K562 (cell line): ENCODE data around the gene NFIB. TPM values are rescaled to one million over a fixed set of nuclear protein-coding genes. Genes with fewer than 3 reads are reported as not detected.

Experiments used
- ATAC-seq: fragments of 200-7000 bp; cut with Tn5 transposase; 3 replicates; pipeline ENCODE4 v1.9.1; 2020; ENCODE audit warnings: moderate library complexity
- BruUV-seq: library from RNA; stranded (reverse); fragments of 400-500 nt; replicated peaks from 2 replicates; lab custom pipeline; 2021; lab: Mats Ljungman, UMichigan
- CTCF ChIA-PET: fragments of 300-600 bp; formaldehyde crosslinking; extraction: SDS; loops from one replicate; lab custom pipeline; 2021; ENCODE audit warnings: low intra/inter-chr PET ratio; lab: Yijun Ruan, JAX
- POLR2A ChIA-PET: fragments of 300-600, 350-650 bp; sonication (Branson Sonifier 250); formaldehyde crosslinking; extraction: SDS; loops from one replicate; lab custom pipeline; 2021; ENCODE audit warnings: antibody characterized with exemption, inconsistent platforms; lab: Yijun Ruan, JAX
- DNase-seq, 4 experiments: peaks; one replicate each; pipeline versions ENCODE4 v3.0.0 to v3.0.0-alpha.2; 2011 to 2018; ENCODE audit warnings: low spot score in 3 of 4, mixed read lengths in 3 of 4; ENCODE audit errors: extremely low read depth in 1 of 4
- FAIRE-seq: peaks from 2 replicates; lab custom pipeline; 2011; peaks lifted over from hg19 to GRCh38; lab: Jason Lieb, UNC
- H2AFZ ChIP-seq: 2 replicates; pipeline ENCODE4 v1.6.0; 2011; ENCODE audit warnings: low read depth, low read length, control low read depth, inconsistent platforms
- H3K27ac ChIP-seq: fragments of 200-600 bp; 3 replicates; pipeline ENCODE4 v1.8.0; 2011; ENCODE audit warnings: low read depth, mild to moderate bottlenecking, control low read depth, inconsistent platforms, low read length, moderate library complexity, mixed read lengths; ENCODE audit errors: extremely low read depth
- H3K27me3 ChIP-seq, 2 experiments: fragments of 300-600 bp in 1 of 2; 2 replicates in 1 of 2; 3 replicates in 1 of 2; pipeline versions ENCODE4 v1.6.0 to v1.8.0; 2011; ENCODE audit warnings: inconsistent platforms in 2 of 2, low read length in 2 of 2, mild to moderate bottlenecking in 1 of 2, mixed read lengths in 1 of 2, moderate library complexity in 1 of 2; ENCODE audit not compliant: control insufficient read depth in 2 of 2, insufficient read depth in 2 of 2
- H3K36me3 ChIP-seq: fragments of 300-600 bp; 3 replicates; pipeline ENCODE4 v1.8.0; 2011; ENCODE audit warnings: mild to moderate bottlenecking, low read length, inconsistent platforms; ENCODE audit not compliant: control insufficient read depth, insufficient read depth
- H3K4me1 ChIP-seq, 2 experiments: fragments of 200-600 bp in 1 of 2; replicated peaks in 1 of 2; 2 replicates in 1 of 2; 3 replicates in 1 of 2; pipeline versions ENCODE4 v1.5.1 to v1.8.0; 2011; ENCODE audit warnings: inconsistent platforms in 2 of 2, low read length in 2 of 2, mild to moderate bottlenecking in 1 of 2, mixed read lengths in 1 of 2, moderate library complexity in 1 of 2; ENCODE audit not compliant: control insufficient read depth in 2 of 2, insufficient read depth in 2 of 2
- H3K4me2 ChIP-seq: 2 replicates; pipeline ENCODE4 v1.6.1; 2011; ENCODE audit warnings: low read length, control low read depth, inconsistent platforms, mixed read lengths; ENCODE audit not compliant: insufficient read depth
- H3K4me3 ChIP-seq: fragments of 200-600 bp; sonication (generic), shearing (Covaris generic); 2 replicates; pipeline ENCODE4 v1.5.1; 2016; ENCODE audit warnings: control low read depth, inconsistent platforms
- H3K79me2 ChIP-seq: fragments of 200-600 bp; 3 replicates; pipeline ENCODE4 v1.8.0; 2011; ENCODE audit warnings: low read length, inconsistent platforms; ENCODE audit not compliant: control insufficient read depth, insufficient read depth
- H3K9ac ChIP-seq, 2 experiments: 2 replicates each; pipeline versions ENCODE4 v1.6.0 to v1.6.1; 2011; ENCODE audit warnings: low read depth in 2 of 2, low read length in 2 of 2, control low read depth in 1 of 2, inconsistent platforms in 1 of 2, mild to moderate bottlenecking in 1 of 2, mixed read lengths in 1 of 2; ENCODE audit not compliant: insufficient read depth in 1 of 2
- H3K9me1 ChIP-seq: one replicate; pipeline ENCODE4 v1.6.0; 2011; ENCODE audit warnings: inconsistent platforms, mild to moderate bottlenecking, low read length, moderate library complexity; ENCODE audit not compliant: control insufficient read depth, insufficient read depth
- H3K9me3 ChIP-seq: replicated peaks from 2 replicates; pipeline ENCODE4 v1.5.1; 2011; ENCODE audit warnings: low read depth, low read length, inconsistent platforms; ENCODE audit not compliant: control insufficient read depth, insufficient read depth
- H4K20me1 ChIP-seq: replicated peaks from 2 replicates; pipeline ENCODE4 v1.6.1; 2011; ENCODE audit warnings: low read length, inconsistent platforms, mixed read lengths; ENCODE audit not compliant: control insufficient read depth, insufficient read depth
- CBFA2T3 ChIP-seq: fragments of 450-650 bp; IDR thresholded peaks from 2 replicates; pipeline ENCODE4 v1.6.1; 2017
- CBFB ChIP-seq: sonication (generic); formaldehyde crosslinking; IDR thresholded peaks from 2 replicates; pipeline ENCODE4 v1.4.0; 2020; ENCODE audit warnings: mild to moderate bottlenecking, missing genetic modification reagents
- CCNT2 ChIP-seq: IDR thresholded peaks from 2 replicates; pipeline ENCODE4 v1.6.1; 2011; ENCODE audit warnings: borderline replicate concordance, low read depth, mild to moderate bottlenecking, moderate library complexity, mixed read lengths, low read length; ENCODE audit not compliant: insufficient read length; ENCODE audit errors: extremely low read depth
- ESRRA ChIP-seq: fragments of 450-650 bp; IDR thresholded peaks from 2 replicates; pipeline ENCODE4 v1.6.1; 2014; ENCODE audit warnings: low read depth, mild to moderate bottlenecking, moderate library complexity, borderline replicate concordance
- GABPB2 ChIP-seq: fragments of 250-450 bp; sonication (Bioruptor Pico); conservative IDR thresholded peaks from 2 replicates; pipeline ENCODE4 v1.5.1; 2021; ENCODE audit warnings: mild to moderate bottlenecking
- GTF2F1 ChIP-seq: IDR thresholded peaks from 2 replicates; pipeline ENCODE4 v1.6.1; 2011; ENCODE audit warnings: low read depth, low read length, improper control_type of control experiment
- MCM5 ChIP-seq: fragments of 450-650 bp; IDR thresholded peaks from 2 replicates; pipeline ENCODE4 v1.6.1; 2016; ENCODE audit warnings: low read depth
- PML ChIP-seq: IDR thresholded peaks from 2 replicates; pipeline ENCODE4 v1.6.1; 2012; ENCODE audit warnings: low read length, inconsistent platforms
- ZNF551 ChIP-seq: fragments of 250-450 bp; sonication (Bioruptor Pico); IDR thresholded peaks from 2 replicates; pipeline ENCODE4 v1.5.0; 2021; ENCODE audit warnings: mild to moderate bottlenecking, moderate library complexity
- ZNF586 ChIP-seq: fragments of 450-650 bp; formaldehyde crosslinking; conservative IDR thresholded peaks from 2 replicates; pipeline ENCODE4 v1.4.0; 2020; ENCODE audit warnings: mild to moderate bottlenecking, moderate library complexity
- ZNF589 ChIP-seq: fragments of 200-800 bp; sonication (Bioruptor generic); IDR thresholded peaks from 2 replicates; pipeline ENCODE4 v1.6.1; 2016; ENCODE audit warnings: low read depth, missing genetic modification characterization, missing compliant biosample characterization
- WGBS: fragments of 100-300 bp; shearing (Covaris generic); methylation state at CpG from one replicate; pipeline ENCODE4 v1.1.6; 2016; ENCODE audit warnings: low coverage, mixed read lengths; ENCODE audit not compliant: insufficient coverage; ENCODE audit errors: missing lambda C conversion rate; 5-methylcytosine and 5-hydroxymethylcytosine counted together
- in situ Hi-C: fragments of 300-500 bp; cut with MboI; formaldehyde crosslinking; loops from 4 replicates; pipeline ENCODE4 v1.15.0; 2018; ENCODE audit warnings: inconsistent platforms, mixed read lengths
- intact Hi-C: fragments of 100-400 bp; cut with micrococcal nuclease; formaldehyde crosslinking; loops from 2 replicates; pipeline ENCODE4 v1.14.2; 2022
- polyA plus RNA-seq, 8 experiments: library from polyadenylated mRNA; depleted of rRNA in 4 of 8; stranded (reverse) in 5 of 8; unstranded in 3 of 8; fragments of >200 nt; fragmentation: Nextera tagmentation in 2 of 8; fragmentation: Illumina TruSeq in 1 of 8; extraction: Ambion mirVana in 2 of 8; extraction: Trizol in 1 of 8; gene quantifications; 2 replicates each; pipeline versions ENCODE4 v1.2.1 to v1.2.3, GENCODE V29; 2011 to 2014; ENCODE audit warnings: inconsistent platforms in 1 of 8, missing spikeins in 1 of 8
- total RNA-seq, 7 experiments: library from RNA; depleted of rRNA in 6 of 7; stranded (reverse); fragments of >200 nt in 6 of 7; fragmentation: Illumina TruSeq in 2 of 7; extraction: Trizol in 2 of 7; gene quantifications; 2 replicates each; pipeline versions ENCODE4 v1.2.1 to v1.2.3, GENCODE V29; 2011 to 2021; ENCODE audit warnings: low replicate concordance in 1 of 7
- TF ChIP-seq, protein P1 (sequence below): fragments of 250-450 bp; sonication (Bioruptor Pico); IDR thresholded peaks from 2 replicates; pipeline ENCODE4 v1.5.0; 2021
- TF ChIP-seq, protein P2 (sequence below): fragments of 450-650 bp; IDR thresholded peaks from 2 replicates; pipeline ENCODE4 v1.6.1; 2017; ENCODE audit warnings: antibody characterized with exemption, mild to moderate bottlenecking
- TF ChIP-seq, protein P3 (sequence below): fragments of 200-800 bp; sonication (Bioruptor generic); IDR thresholded peaks from 2 replicates; pipeline ENCODE4 v1.6.1; 2017; ENCODE audit warnings: missing genetic modification characterization, missing compliant biosample characterization
- TF ChIP-seq, protein P4 (sequence below): fragments of 450-650 bp; IDR thresholded peaks from 2 replicates; pipeline ENCODE4 v1.6.1; 2016; ENCODE audit warnings: low read depth, mild to moderate bottlenecking, moderate library complexity

NFIB gene
- total and polyA plus RNA-seq, 9 of the 15 experiments (the other 6 are each of a cell fraction or from before 2014, with no cell fraction given) = 1.2 to 3.3 (median 1.9) TPM

DNA sequence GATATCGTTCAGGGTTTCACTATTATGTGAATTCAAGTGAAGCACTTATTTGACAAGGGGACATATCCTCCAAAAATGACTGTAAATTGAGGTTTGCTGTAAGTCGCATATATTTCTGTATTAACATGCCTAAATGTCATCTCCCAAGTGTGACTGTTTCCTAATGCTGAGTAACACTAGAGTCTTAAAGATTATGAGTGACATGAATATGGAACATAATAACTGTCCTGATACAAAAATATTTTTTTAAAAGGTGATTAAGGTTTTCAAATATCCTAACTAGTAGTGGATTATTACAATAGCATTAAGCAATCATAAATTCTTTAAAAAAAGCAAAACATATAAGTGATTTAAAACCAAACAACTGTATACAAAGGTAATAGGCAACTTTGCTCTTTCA lies 3.6 kb downstream of the NFIB start (continued):
- TF ChIP-seq MCM5 (no peak), ZNF589 (no peak)
- TF ChIP-seq, all 486 proteins: peak for 0

DNA sequence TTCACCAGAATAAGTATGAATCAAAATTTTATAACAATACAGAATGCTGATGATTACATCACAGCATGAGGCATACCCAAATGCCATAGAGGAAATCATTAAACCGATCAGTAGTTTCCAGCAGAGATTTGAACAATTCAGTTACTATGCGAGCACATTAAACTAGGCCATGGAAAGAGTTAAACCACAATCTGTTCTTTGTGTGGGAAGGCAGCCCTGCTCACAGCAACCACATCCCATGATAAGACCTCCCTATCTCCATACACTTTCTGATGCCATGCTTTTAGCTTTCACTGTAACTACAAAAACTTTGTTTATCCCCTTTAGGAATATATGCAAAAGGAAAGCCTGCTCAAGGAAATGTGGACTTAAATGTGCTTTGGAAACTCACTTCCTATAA lies 4.5 kb downstream of the NFIB start:
- in situ Hi-C loops (no loop called here), intact Hi-C loops (no loop called here)
- no peak overlapping the region for H3K4me2 ChIP-seq
- peaks cover 3 to 11% of the 10 kb centered on the region in 2 experiments; a peak in 4 of 5 replicates for H3K4me1 ChIP-seq
- BruUV-seq = no TSS peak
- H3K27me3 ChIP-seq = 0 out of 5 replicates have a peak, but pooled peaks cover 0 to 6% of the 10 kb centered on the region in 2 experiments
- FAIRE-seq (no peak), DNase-seq (no peak), ATAC-seq (peak; percentile 28; the same call in 1 of the 3 replicates)
- H2AFZ ChIP-seq = no peak overlapping the region
- no peaks in the 10 kb centered on the region for H4K20me1 ChIP-seq
- no peak overlapping the region for H3K9ac ChIP-seq
- no peaks in the 10 kb centered on the region for H3K79me2 ChIP-seq
- H3K36me3 ChIP-seq = no peaks in the 10 kb centered on the region
- H3K27ac ChIP-seq = no peak overlapping the region
- H3K9me1 ChIP-seq = no peaks in the 10 kb centered on the region
- no peak overlapping the region for H3K4me3 ChIP-seq
- ChIA-PET POLR2A (no interaction called here), CTCF (no interaction called here)
- H3K9me3 ChIP-seq = no peaks in the 10 kb centered on the region
- 0% methylated on average over 2 of the region's 2 CpGs for WGBS
- TF ChIP-seq ZNF551 (CRISPR knock-in tag) (no peak), CCNT2 (peak; percentile 23), CBFB (CRISPR knock-in tag) (no peak), PML (no peak), ESRRA (peak; percentile 62; the same call in 1 of the 2 replicates), GABPB2 (no peak), CBFA2T3 (peak; percentile 61), GTF2F1 (no peak), ZNF586 (CRISPR knock-in tag) (no peak)
- TF ChIP-seq, protein P1, sequence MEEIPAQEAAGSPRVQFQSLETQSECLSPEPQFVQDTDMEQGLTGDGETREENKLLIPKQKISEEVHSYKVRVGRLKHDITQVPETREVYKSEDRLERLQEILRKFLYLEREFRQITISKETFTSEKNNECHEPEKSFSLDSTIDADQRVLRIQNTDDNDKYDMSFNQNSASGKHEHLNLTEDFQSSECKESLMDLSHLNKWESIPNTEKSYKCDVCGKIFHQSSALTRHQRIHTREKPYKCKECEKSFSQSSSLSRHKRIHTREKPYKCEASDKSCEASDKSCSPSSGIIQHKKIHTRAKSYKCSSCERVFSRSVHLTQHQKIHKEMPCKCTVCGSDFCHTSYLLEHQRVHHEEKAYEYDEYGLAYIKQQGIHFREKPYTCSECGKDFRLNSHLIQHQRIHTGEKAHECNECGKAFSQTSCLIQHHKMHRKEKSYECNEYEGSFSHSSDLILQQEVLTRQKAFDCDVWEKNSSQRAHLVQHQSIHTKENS = no peak
- TF ChIP-seq, protein P2, sequence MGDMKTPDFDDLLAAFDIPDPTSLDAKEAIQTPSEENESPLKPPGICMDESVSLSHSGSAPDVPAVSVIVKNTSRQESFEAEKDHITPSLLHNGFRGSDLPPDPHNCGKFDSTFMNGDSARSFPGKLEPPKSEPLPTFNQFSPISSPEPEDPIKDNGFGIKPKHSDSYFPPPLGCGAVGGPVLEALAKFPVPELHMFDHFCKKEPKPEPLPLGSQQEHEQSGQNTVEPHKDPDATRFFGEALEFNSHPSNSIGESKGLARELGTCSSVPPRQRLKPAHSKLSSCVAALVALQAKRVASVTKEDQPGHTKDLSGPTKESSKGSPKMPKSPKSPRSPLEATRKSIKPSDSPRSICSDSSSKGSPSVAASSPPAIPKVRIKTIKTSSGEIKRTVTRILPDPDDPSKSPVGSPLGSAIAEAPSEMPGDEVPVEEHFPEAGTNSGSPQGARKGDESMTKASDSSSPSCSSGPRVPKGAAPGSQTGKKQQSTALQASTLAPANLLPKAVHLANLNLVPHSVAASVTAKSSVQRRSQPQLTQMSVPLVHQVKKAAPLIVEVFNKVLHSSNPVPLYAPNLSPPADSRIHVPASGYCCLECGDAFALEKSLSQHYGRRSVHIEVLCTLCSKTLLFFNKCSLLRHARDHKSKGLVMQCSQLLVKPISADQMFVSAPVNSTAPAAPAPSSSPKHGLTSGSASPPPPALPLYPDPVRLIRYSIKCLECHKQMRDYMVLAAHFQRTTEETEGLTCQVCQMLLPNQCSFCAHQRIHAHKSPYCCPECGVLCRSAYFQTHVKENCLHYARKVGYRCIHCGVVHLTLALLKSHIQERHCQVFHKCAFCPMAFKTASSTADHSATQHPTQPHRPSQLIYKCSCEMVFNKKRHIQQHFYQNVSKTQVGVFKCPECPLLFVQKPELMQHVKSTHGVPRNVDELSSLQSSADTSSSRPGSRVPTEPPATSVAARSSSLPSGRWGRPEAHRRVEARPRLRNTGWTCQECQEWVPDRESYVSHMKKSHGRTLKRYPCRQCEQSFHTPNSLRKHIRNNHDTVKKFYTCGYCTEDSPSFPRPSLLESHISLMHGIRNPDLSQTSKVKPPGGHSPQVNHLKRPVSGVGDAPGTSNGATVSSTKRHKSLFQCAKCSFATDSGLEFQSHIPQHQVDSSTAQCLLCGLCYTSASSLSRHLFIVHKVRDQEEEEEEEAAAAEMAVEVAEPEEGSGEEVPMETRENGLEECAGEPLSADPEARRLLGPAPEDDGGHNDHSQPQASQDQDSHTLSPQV = no peak
- TF ChIP-seq, protein P3, sequence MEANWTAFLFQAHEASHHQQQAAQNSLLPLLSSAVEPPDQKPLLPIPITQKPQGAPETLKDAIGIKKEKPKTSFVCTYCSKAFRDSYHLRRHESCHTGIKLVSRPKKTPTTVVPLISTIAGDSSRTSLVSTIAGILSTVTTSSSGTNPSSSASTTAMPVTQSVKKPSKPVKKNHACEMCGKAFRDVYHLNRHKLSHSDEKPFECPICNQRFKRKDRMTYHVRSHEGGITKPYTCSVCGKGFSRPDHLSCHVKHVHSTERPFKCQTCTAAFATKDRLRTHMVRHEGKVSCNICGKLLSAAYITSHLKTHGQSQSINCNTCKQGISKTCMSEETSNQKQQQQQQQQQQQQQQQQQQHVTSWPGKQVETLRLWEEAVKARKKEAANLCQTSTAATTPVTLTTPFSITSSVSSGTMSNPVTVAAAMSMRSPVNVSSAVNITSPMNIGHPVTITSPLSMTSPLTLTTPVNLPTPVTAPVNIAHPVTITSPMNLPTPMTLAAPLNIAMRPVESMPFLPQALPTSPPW (CRISPR knock-in tag) = no peak
- TF ChIP-seq, protein P4, sequence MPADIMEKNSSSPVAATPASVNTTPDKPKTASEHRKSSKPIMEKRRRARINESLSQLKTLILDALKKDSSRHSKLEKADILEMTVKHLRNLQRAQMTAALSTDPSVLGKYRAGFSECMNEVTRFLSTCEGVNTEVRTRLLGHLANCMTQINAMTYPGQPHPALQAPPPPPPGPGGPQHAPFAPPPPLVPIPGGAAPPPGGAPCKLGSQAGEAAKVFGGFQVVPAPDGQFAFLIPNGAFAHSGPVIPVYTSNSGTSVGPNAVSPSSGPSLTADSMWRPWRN = peak; percentile 20; the same call in 1 of the 2 replicates
